ENCODE data around the gene SLC7A9.

The SLC7A9 gene
- total RNA-seq, result 0 to 0.19 (median 0.09) reads per million in 3 donors

- H3K4me3 ChIP-seq (ENCODE audit: insufficient read depth, low read depth, low read length, poor library complexity, severe bottlenecking), result no peak within 1 kb of the TSS
- no peak within 1 kb of the TSS for H3K27ac ChIP-seq (ENCODE audit: insufficient read depth, low read length, poor library complexity, severe bottlenecking)
- no peaks in the 10 kb centered on the region for H3K9me3 ChIP-seq (ENCODE audit: control insufficient read depth, low read length)
- H3K36me3 ChIP-seq (ENCODE audit: control insufficient read depth, insufficient read depth, low read length), result no peaks in the 10 kb centered on the region
- no peaks in the 10 kb centered on the region for H3K27me3 ChIP-seq (replicated peaks; ENCODE audit: control insufficient read depth, insufficient read depth, low read length, poor library complexity, severe bottlenecking)
- H3K4me1 ChIP-seq (ENCODE audit: control insufficient read depth, insufficient read depth, low read length, poor library complexity, severe bottlenecking), result no peaks in the 10 kb centered on the region
- DNase-seq, result no peak
Observed at GRCh38 chr19:32869369-32869965, at the start of gene SLC7A9. Gene SLC7A9 (minus strand): TSS chr19:32869767. CDS start chr19:32868534, 1,233 bp downstream.

- no peaks in the 10 kb centered on the region for H3K4me1 ChIP-seq (ENCODE audit: control insufficient read depth, insufficient read depth, low read length, poor library complexity, severe bottlenecking)
- H3K27ac ChIP-seq (ENCODE audit: insufficient read depth, low read length, poor library complexity, severe bottlenecking), result no peak overlapping the region
- H3K4me3 ChIP-seq (ENCODE audit: insufficient read depth, low read depth, low read length, poor library complexity, severe bottlenecking), result no peak overlapping the region
- no peaks in the 10 kb centered on the region for H3K27me3 ChIP-seq (replicated peaks; ENCODE audit: control insufficient read depth, insufficient read depth, low read length, poor library complexity, severe bottlenecking)
- DNase-seq, result no peak
- H3K9me3 ChIP-seq (ENCODE audit: control insufficient read depth, low read length), result no peaks in the 10 kb centered on the region
- peaks cover 7% of the 10 kb centered on the region for H3K36me3 ChIP-seq (ENCODE audit: control insufficient read depth, insufficient read depth, low read length)
Observed at GRCh38 chr19:32919365-32919764, 49.8 kb upstream of the SLC7A9 start.

- peaks cover 5% of the 10 kb centered on the region for H3K36me3 ChIP-seq (ENCODE audit: control insufficient read depth, insufficient read depth, low read length)
- no peak overlapping the region for H3K27ac ChIP-seq (ENCODE audit: insufficient read depth, low read length, poor library complexity, severe bottlenecking)
- H3K9me3 ChIP-seq (ENCODE audit: control insufficient read depth, low read length), result no peaks in the 10 kb centered on the region
- H3K4me3 ChIP-seq (ENCODE audit: insufficient read depth, low read depth, low read length, poor library complexity, severe bottlenecking), result no peak overlapping the region
- H3K4me1 ChIP-seq (ENCODE audit: control insufficient read depth, insufficient read depth, low read length, poor library complexity, severe bottlenecking), result no peaks in the 10 kb centered on the region
- H3K27me3 ChIP-seq (replicated peaks; ENCODE audit: control insufficient read depth, insufficient read depth, low read length, poor library complexity, severe bottlenecking), result no peaks in the 10 kb centered on the region
- DNase-seq, result no peak
Observed at GRCh38 chr19:32917616-32917996, 48.0 kb upstream of the SLC7A9 start.

- DNase-seq, result no peak
- H3K4me1 ChIP-seq (ENCODE audit: control insufficient read depth, insufficient read depth, low read length, poor library complexity, severe bottlenecking), result no peaks in the 10 kb centered on the region
- H3K4me3 ChIP-seq (ENCODE audit: insufficient read depth, low read depth, low read length, poor library complexity, severe bottlenecking), result no peak overlapping the region
- no peak overlapping the region for H3K27ac ChIP-seq (ENCODE audit: insufficient read depth, low read length, poor library complexity, severe bottlenecking)
- no peaks in the 10 kb centered on the region for H3K9me3 ChIP-seq (ENCODE audit: control insufficient read depth, low read length)
- H3K36me3 ChIP-seq (ENCODE audit: control insufficient read depth, insufficient read depth, low read length), result peaks cover 4% of the 10 kb centered on the region
- no peaks in the 10 kb centered on the region for H3K27me3 ChIP-seq (replicated peaks; ENCODE audit: control insufficient read depth, insufficient read depth, low read length, poor library complexity, severe bottlenecking)
Observed at GRCh38 chr19:32916969-32917615, 47.5 kb upstream of the SLC7A9 start.

- H3K36me3 ChIP-seq (ENCODE audit: control insufficient read depth, insufficient read depth, low read length), result peaks cover 4% of the 10 kb centered on the region
- H3K27me3 ChIP-seq (replicated peaks; ENCODE audit: control insufficient read depth, insufficient read depth, low read length, poor library complexity, severe bottlenecking), result no peaks in the 10 kb centered on the region
Observed at GRCh38 chr19:32914879-32915660, 45.5 kb upstream of the SLC7A9 start.

GRCh38 chr19:32911467-32911866, 41.9 kb upstream of the SLC7A9 start:
- no peaks in the 10 kb centered on the region for H3K27me3 ChIP-seq (replicated peaks; ENCODE audit: control insufficient read depth, insufficient read depth, low read length, poor library complexity, severe bottlenecking)
- H3K36me3 ChIP-seq (ENCODE audit: control insufficient read depth, insufficient read depth, low read length), result peaks cover 12% of the 10 kb centered on the region
- H3K4me1 ChIP-seq (ENCODE audit: control insufficient read depth, insufficient read depth, low read length, poor library complexity, severe bottlenecking), result no peaks in the 10 kb centered on the region
- H3K4me3 ChIP-seq (ENCODE audit: insufficient read depth, low read depth, low read length, poor library complexity, severe bottlenecking), result no peak overlapping the region
- H3K27ac ChIP-seq (ENCODE audit: insufficient read depth, low read length, poor library complexity, severe bottlenecking), result no peak overlapping the region
- no peaks in the 10 kb centered on the region for H3K9me3 ChIP-seq (ENCODE audit: control insufficient read depth, low read length)
- no peak for DNase-seq

More at GRCh38 chr19:32914879-32915660, 45.5 kb upstream of the SLC7A9 start:
- DNase-seq, result no peak
- Histone ChIP-seq H3K4me3 (ENCODE audit: insufficient read depth, low read depth, low read length, poor library complexity, severe bottlenecking) (no peak overlapping the region), H3K4me1 (ENCODE audit: control insufficient read depth, insufficient read depth, low read length, poor library complexity, severe bottlenecking) (no peaks in the 10 kb centered on the region), H3K9me3 (ENCODE audit: control insufficient read depth, low read length) (no peaks in the 10 kb centered on the region), H3K27ac (ENCODE audit: insufficient read depth, low read length, poor library complexity, severe bottlenecking) (no peak overlapping the region)

- DNase-seq, result no peak
- Histone ChIP-seq H3K36me3 (ENCODE audit: control insufficient read depth, insufficient read depth, low read length) (peaks cover 12% of the 10 kb centered on the region), H3K27ac (ENCODE audit: insufficient read depth, low read length, poor library complexity, severe bottlenecking) (no peak overlapping the region), H3K9me3 (ENCODE audit: control insufficient read depth, low read length) (no peaks in the 10 kb centered on the region), H3K4me1 (ENCODE audit: control insufficient read depth, insufficient read depth, low read length, poor library complexity, severe bottlenecking) (no peaks in the 10 kb centered on the region), H3K4me3 (ENCODE audit: insufficient read depth, low read depth, low read length, poor library complexity, severe bottlenecking) (no peak overlapping the region), H3K27me3 (replicated peaks; ENCODE audit: control insufficient read depth, insufficient read depth, low read length, poor library complexity, severe bottlenecking) (no peaks in the 10 kb centered on the region)
Observed at GRCh38 chr19:32910874-32911273, 41.3 kb upstream of the SLC7A9 start.

GRCh38 chr19:32910094-32910493, 40.5 kb upstream of the SLC7A9 start:
- DNase-seq, result no peak
- Histone ChIP-seq H3K9me3 (ENCODE audit: control insufficient read depth, low read length) (no peaks in the 10 kb centered on the region), H3K4me3 (ENCODE audit: insufficient read depth, low read depth, low read length, poor library complexity, severe bottlenecking) (no peak overlapping the region), H3K27ac (ENCODE audit: insufficient read depth, low read length, poor library complexity, severe bottlenecking) (no peak overlapping the region), H3K4me1 (ENCODE audit: control insufficient read depth, insufficient read depth, low read length, poor library complexity, severe bottlenecking) (no peaks in the 10 kb centered on the region), H3K27me3 (replicated peaks; ENCODE audit: control insufficient read depth, insufficient read depth, low read length, poor library complexity, severe bottlenecking) (no peaks in the 10 kb centered on the region), H3K36me3 (ENCODE audit: control insufficient read depth, insufficient read depth, low read length) (peaks cover 12% of the 10 kb centered on the region)

GRCh38 chr19:32909257-32909656, 39.7 kb upstream of the SLC7A9 start:
- Histone ChIP-seq H3K9me3 (ENCODE audit: control insufficient read depth, low read length) (no peaks in the 10 kb centered on the region), H3K4me3 (ENCODE audit: insufficient read depth, low read depth, low read length, poor library complexity, severe bottlenecking) (no peak overlapping the region), H3K27me3 (replicated peaks; ENCODE audit: control insufficient read depth, insufficient read depth, low read length, poor library complexity, severe bottlenecking) (no peaks in the 10 kb centered on the region), H3K4me1 (ENCODE audit: control insufficient read depth, insufficient read depth, low read length, poor library complexity, severe bottlenecking) (no peaks in the 10 kb centered on the region), H3K27ac (ENCODE audit: insufficient read depth, low read length, poor library complexity, severe bottlenecking) (no peak overlapping the region), H3K36me3 (ENCODE audit: control insufficient read depth, insufficient read depth, low read length) (peaks cover 8% of the 10 kb centered on the region)
- no peak for DNase-seq

GRCh38 chr19:32908641-32909190, 39.1 kb upstream of the SLC7A9 start:
- Histone ChIP-seq H3K36me3 (ENCODE audit: control insufficient read depth, insufficient read depth, low read length) (peaks cover 8% of the 10 kb centered on the region), H3K27me3 (replicated peaks; ENCODE audit: control insufficient read depth, insufficient read depth, low read length, poor library complexity, severe bottlenecking) (no peaks in the 10 kb centered on the region), H3K27ac (ENCODE audit: insufficient read depth, low read length, poor library complexity, severe bottlenecking) (no peak overlapping the region), H3K9me3 (ENCODE audit: control insufficient read depth, low read length) (no peaks in the 10 kb centered on the region), H3K4me1 (ENCODE audit: control insufficient read depth, insufficient read depth, low read length, poor library complexity, severe bottlenecking) (no peaks in the 10 kb centered on the region), H3K4me3 (ENCODE audit: insufficient read depth, low read depth, low read length, poor library complexity, severe bottlenecking) (no peak overlapping the region)
- no peak for DNase-seq
